Spleen (tissue), 13 donors: ENCODE results near the gene KRTAP17-1. TPM values are rescaled to one million over a fixed set of nuclear protein-coding genes. Genes with fewer than 3 reads are reported as not detected.

Experiments used
- DNase-seq: peaks from one replicate; pipeline ENCODE4 v3.0.0-alpha.2; 2020
- H3K27ac ChIP-seq, 8 donors: fragments of 200-600 bp; sonication (generic) in 7 of 8; 1 replicate in 4 of 8; 2 replicates in 4 of 8; pipeline versions ENCODE4 v1.5.0 to v1.8.0; 2016 to 2021; ENCODE audit warnings: inconsistent platforms in 4 of 8, mild to moderate bottlenecking in 4 of 8, moderate library complexity in 1 of 8
- H3K27me3 ChIP-seq, 7 donors: fragments of 200-600 bp; sonication (generic) in 6 of 7; replicated peaks in 1 of 7; 1 replicate in 4 of 7; 2 replicates in 3 of 7; pipeline versions ENCODE4 v1.5.0 to v1.8.0; 2016 to 2021; ENCODE audit warnings: inconsistent platforms in 3 of 7, mild to moderate bottlenecking in 1 of 7
- H3K36me3 ChIP-seq, 6 donors: fragments of 200-600 bp; sonication (generic) in 5 of 6; 1 replicate in 4 of 6; 2 replicates in 2 of 6; pipeline versions ENCODE4 v1.5.0 to v1.8.0; 2016 to 2021; ENCODE audit warnings: inconsistent platforms in 2 of 6
- H3K4me1 ChIP-seq, 6 donors: fragments of 200-600 bp; sonication (generic) in 5 of 6; 1 replicate in 3 of 6; 2 replicates in 3 of 6; pipeline versions ENCODE4 v1.5.0 to v1.8.0; 2016 to 2021; ENCODE audit warnings: inconsistent platforms in 3 of 6
- H3K4me3 ChIP-seq, 8 donors: fragments of 200-600 bp; sonication (generic) in 7 of 8; 1 replicate in 4 of 8; 2 replicates in 4 of 8; pipeline versions ENCODE4 v1.5.0 to v1.8.0; 2016 to 2021; ENCODE audit warnings: inconsistent platforms in 4 of 8, mild to moderate bottlenecking in 4 of 8, moderate library complexity in 2 of 8
- H3K9me3 ChIP-seq, 8 donors: fragments of 200-600 bp; sonication (generic) in 7 of 8; 1 replicate in 4 of 8; 2 replicates in 4 of 8; pipeline versions ENCODE4 v1.5.0 to v1.8.0; 2016 to 2021; ENCODE audit warnings: inconsistent platforms in 4 of 8
- CTCF ChIP-seq, 11 experiments: fragments of 200-600 bp in 7 of 11; fragments of 450-650 bp in 4 of 11; sonication (generic) in 4 of 11; IDR thresholded peaks in 8 of 11; conservative IDR thresholded peaks in 3 of 11; 1 replicate in 7 of 11; 2 replicates in 4 of 11; pipeline versions ENCODE4 v1.4.0 to v1.8.0; 2016 to 2021; ENCODE audit warnings: antibody characterized with exemption in 11 of 11, inconsistent platforms in 4 of 11, mild to moderate bottlenecking in 1 of 11
- POLR2A ChIP-seq, 3 donors: fragments of 450-650 bp; IDR thresholded peaks; one replicate each; pipeline ENCODE4 v1.5.1; 2017; ENCODE audit warnings: antibody characterized with exemption in 3 of 3, mild to moderate bottlenecking in 1 of 3
- POLR2AphosphoS5 ChIP-seq, 3 donors: sonication (generic); formaldehyde crosslinking; IDR thresholded peaks; one replicate each; pipeline ENCODE4 v1.5.1; 2017; ENCODE audit warnings: antibody characterized with exemption in 3 of 3
- WGBS, 5 donors: extraction: QIAGEN DNeasy Blood & Tissue Kit in 3 of 5; methylation state at CpG; one replicate each; pipeline versions ENCODE4 v1.1.5 to v1.1.7; 2013 to 2018; 5-methylcytosine and 5-hydroxymethylcytosine counted together
- intact Hi-C: fragments of 100-400 bp; cut with DNase I; formaldehyde crosslinking; loops from one replicate; pipeline ENCODE4 v1.15.0; 2023; ENCODE audit warnings: low total_unique reads
- long read RNA-seq, 2 donors: transcript quantifications; one replicate each; lab custom pipeline, GENCODE V29; 2026
- polyA plus RNA-seq, 3 donors: library from polyadenylated mRNA; stranded (reverse); fragments of 200-250 nt; gene quantifications; one replicate each; pipeline ENCODE4 v1.2.1, GENCODE V29; 2013
- total RNA-seq, 7 donors: library from RNA; depleted of rRNA in 3 of 7; stranded (reverse); fragments of >200 nt in 3 of 7; fragmentation: NEBNext Ultra II Directional in 4 of 7; extraction: Animal tissue kit (Norgen Biotek cat#: 25700) in 4 of 7; gene quantifications; one replicate each; pipeline versions ENCODE4 v1.1.0 to v1.2.1, GENCODE V29; 2016 to 2021
- donor health status: healthy with polysubstance abuse.
- donor health status: DM: no; HTN: no; CAD: no; lungs with moderate emphysema.
- donor health status: DM: no; HTN: no; CAD: no.
- donor health status: Bipolar disorder and iron deficiency.
- donor health status: healthy.
- donor health status: DM: no; HTN: no; CAD: no.
- donor health status: DM: yes; HTN: yes; CAD: no.

KRTAP17-1 gene
- not detected for total RNA-seq
- polyA plus RNA-seq, result not detected
- long read RNA-seq, donor 1, result 0 reads
- long read RNA-seq, donor 2, result 0 reads

- intact Hi-C loops, result no loop called here
- Histone ChIP-seq H3K36me3 (no peaks in the 10 kb centered on the region), H3K4me3 (no peak within 1 kb of the TSS), H3K9me3 (peaks cover 0 to 14% (median 11%) of the 10 kb centered on the region in 8 donors), H3K27me3 (peaks cover 0 to 14% (median 0%) of the 10 kb centered on the region in 7 donors), H3K4me1 (peaks cover 0 to 3% (median 0%) of the 10 kb centered on the region in 6 donors), H3K27ac (no peak within 1 kb of the TSS)
- TF ChIP-seq POLR2AphosphoS5 (IDR thresholded peaks at IDR 0.05), result no peak
- TF ChIP-seq CTCF (IDR thresholded peaks at IDR 0.05 in 8 of 11, conservative IDR thresholded peaks at IDR 0.05 in 3 of 11), result no peak
- no peak for TF ChIP-seq POLR2A (IDR thresholded peaks at IDR 0.05)
- no peak for DNase-seq
- WGBS, 5 donors, result 84 to 91% (median 90%) methylated on average over 4 to 24 of the region's 24 CpGs
These were observed at the start of gene KRTAP17-1 for GRCh38 chr17:41315204-41315794. TSS of gene KRTAP17-1 (minus strand) at chr17:41315710. CDS start at chr17:41315650, 60 bp downstream.

DNA sequence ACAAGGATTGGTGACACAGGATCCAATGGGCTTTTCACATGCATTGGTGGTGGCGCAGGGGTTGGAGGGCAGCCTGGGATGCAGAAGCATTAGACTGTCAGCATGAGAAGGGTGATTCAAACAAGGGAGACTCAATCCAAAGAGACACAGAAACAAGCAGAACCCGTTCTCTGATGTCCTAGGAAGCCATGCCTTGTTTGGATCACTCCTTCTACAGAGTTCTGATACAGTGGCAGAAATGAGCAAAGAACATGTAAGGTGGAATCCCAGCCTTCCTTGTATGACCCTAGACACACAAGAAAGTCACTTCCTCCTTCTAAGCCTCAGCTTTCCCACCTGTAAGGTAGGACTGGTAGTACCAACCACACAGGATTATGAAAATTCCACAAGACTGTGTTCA lies 48.4 kb upstream of the KRTAP17-1 start:
- TF ChIP-seq CTCF (IDR thresholded peaks at IDR 0.05 in 8 of 11, conservative IDR thresholded peaks at IDR 0.05 in 3 of 11) (no peak), POLR2AphosphoS5 (IDR thresholded peaks at IDR 0.05) (no peak), POLR2A (IDR thresholded peaks at IDR 0.05) (no peak)
- H3K36me3 ChIP-seq, result no peaks in the 10 kb centered on the region
- DNase-seq, result no peak
- H3K4me1 ChIP-seq, result no peaks in the 10 kb centered on the region
- no peak overlapping the region for H3K27ac ChIP-seq
- no peak overlapping the region for H3K4me3 ChIP-seq
- 71 to 88% (median 80%) methylated on average over 2 of the region's 2 CpGs for WGBS, 5 donors
- intact Hi-C loops, result no loop called here
- peaks cover 0 to 4% (median 0%) of the 10 kb centered on the region in 8 donors for H3K9me3 ChIP-seq
- no peaks in the 10 kb centered on the region for H3K27me3 ChIP-seq

DNA sequence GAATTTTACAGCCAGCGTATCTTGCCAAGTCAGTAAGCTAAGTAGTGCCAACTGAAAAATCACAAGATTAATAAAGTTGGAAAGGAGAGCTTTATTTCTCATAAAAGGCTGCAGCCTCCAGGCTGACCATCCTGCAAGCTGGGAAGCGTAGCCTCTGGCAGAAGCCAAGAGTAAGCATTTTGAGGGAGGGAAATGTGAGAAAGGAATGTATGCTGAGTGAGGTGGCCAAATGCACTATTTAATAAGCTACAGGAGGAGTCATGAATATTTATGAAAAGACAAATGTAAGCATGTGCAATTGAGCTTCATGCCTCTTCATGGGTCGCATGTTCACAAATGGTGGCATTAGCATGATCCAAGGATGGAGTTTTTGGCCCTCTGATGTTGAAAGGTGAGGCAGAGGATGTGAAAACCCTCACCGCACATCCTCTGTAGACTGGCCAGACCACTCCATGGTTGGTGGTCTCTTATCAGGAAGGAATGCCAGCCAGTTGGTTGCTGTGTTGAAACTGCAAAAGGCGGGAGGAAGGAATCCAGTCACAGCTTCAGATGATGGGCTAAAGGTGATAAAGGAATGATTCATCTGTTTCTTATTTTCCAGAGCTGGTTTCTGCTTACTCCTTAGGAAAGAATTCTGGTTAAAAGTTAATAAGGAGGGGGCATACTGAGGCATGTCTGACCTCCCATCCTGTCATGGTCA lies 44.9 kb upstream of the KRTAP17-1 start:
- intact Hi-C loops, result no loop called here
- no peaks in the 10 kb centered on the region for H3K36me3 ChIP-seq
- no peaks in the 10 kb centered on the region for H3K27me3 ChIP-seq
- no peak overlapping the region for H3K4me3 ChIP-seq
- TF ChIP-seq POLR2A (IDR thresholded peaks at IDR 0.05), result no peak
- TF ChIP-seq CTCF (IDR thresholded peaks at IDR 0.05 in 8 of 11, conservative IDR thresholded peaks at IDR 0.05 in 3 of 11), result no peak
- TF ChIP-seq POLR2AphosphoS5 (IDR thresholded peaks at IDR 0.05), result no peak
- no peak overlapping the region for H3K27ac ChIP-seq
- 78 to 90% (median 87%) methylated on average over 5 of the region's 5 CpGs for WGBS, 5 donors
- H3K9me3 ChIP-seq, result peaks cover 0 to 4% (median 0%) of the 10 kb centered on the region in 8 donors
- DNase-seq, result no peak
- no peaks in the 10 kb centered on the region for H3K4me1 ChIP-seq

DNA sequence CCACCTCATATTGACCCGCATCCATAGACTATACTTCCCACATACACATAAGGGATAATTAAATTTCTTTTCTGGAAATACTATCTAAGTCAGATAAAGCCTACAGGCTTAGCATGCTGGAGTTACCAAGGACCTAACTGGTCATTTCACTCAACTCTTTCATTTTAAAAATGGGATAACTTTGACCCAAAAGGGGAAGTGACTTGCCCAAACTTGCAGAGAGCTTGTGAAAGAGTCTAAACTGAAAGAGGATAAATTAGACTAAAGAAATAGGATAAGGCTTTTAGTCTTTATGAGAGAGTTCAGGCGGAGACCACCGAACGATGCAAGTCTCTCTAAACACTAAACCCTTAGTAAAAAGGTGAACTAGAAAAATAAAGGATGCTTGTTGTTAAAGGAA lies 39.0 kb upstream of the KRTAP17-1 start:
- no peak for TF ChIP-seq POLR2AphosphoS5 (IDR thresholded peaks at IDR 0.05)
- no peak for TF ChIP-seq CTCF (IDR thresholded peaks at IDR 0.05 in 8 of 11, conservative IDR thresholded peaks at IDR 0.05 in 3 of 11)
- TF ChIP-seq POLR2A (IDR thresholded peaks at IDR 0.05), result no peak
- intact Hi-C loops, result no loop called here
- Histone ChIP-seq H3K27ac (no peak overlapping the region), H3K4me1 (no peaks in the 10 kb centered on the region), H3K27me3 (peaks cover 0 to 17% (median 0%) of the 10 kb centered on the region in 7 donors), H3K4me3 (no peak overlapping the region), H3K36me3 (no peaks in the 10 kb centered on the region), H3K9me3 (peaks cover 0 to 4% (median 0%) of the 10 kb centered on the region in 8 donors)
- DNase-seq, result no peak
- 81 to 90% (median 87%) methylated on average over 4 of the region's 4 CpGs for WGBS, 5 donors
